K562 (cell line): Measurements from ENCODE around the gene RNF212B. TPM values are rescaled to one million over a fixed set of nuclear protein-coding genes. Genes with fewer than 3 reads are reported as not detected.
A peak's percentile ranks its signal among the peaks of the same experiment; 100 is the strongest.

Experiments
- BHLHE40 ChIP-seq: IDR thresholded peaks from 2 replicates; pipeline ENCODE4 v1.6.1; 2011; ENCODE audit warnings: low read length, improper control_type of control experiment
- CBX3 ChIP-seq, 2 experiments: IDR thresholded peaks; 1 replicate in 1 of 2; 2 replicates in 1 of 2; pipeline ENCODE4 v1.6.1; 2012; ENCODE audit warnings: inconsistent platforms in 2 of 2, low read length in 2 of 2, borderline replicate concordance in 1 of 2, control low read depth in 1 of 2
- DMBX1 ChIP-seq: fragments of 250-450 bp; sonication (Bioruptor Pico); IDR thresholded peaks from 2 replicates; pipeline ENCODE4 v1.8.0; 2022; ENCODE audit warnings: inconsistent platforms, mild to moderate bottlenecking, moderate library complexity, borderline replicate concordance
- EP300 ChIP-seq: IDR thresholded peaks from 2 replicates; pipeline ENCODE4 v1.6.1; 2012; ENCODE audit warnings: low read length, improper control_type of control experiment
- ETV6 ChIP-seq, 3 experiments: fragments of 150-350 bp in 1 of 3; sonication (generic) in 1 of 3; formaldehyde crosslinking in 1 of 3; IDR thresholded peaks; 2 replicates each; pipeline versions ENCODE4 v1.6.1 to v1.8.0; 2014 to 2022; ENCODE audit warnings: borderline replicate concordance in 2 of 3, low read depth in 2 of 3, antibody characterized with exemption in 1 of 3, low read length in 1 of 3, mild to moderate bottlenecking in 1 of 3, missing genetic modification reagents in 1 of 3
- HEY1 ChIP-seq: fragments of 250-450 bp; sonication (Bioruptor Pico); IDR thresholded peaks from 2 replicates; pipeline ENCODE4 v1.5.0; 2020; ENCODE audit warnings: mild to moderate bottlenecking, moderate library complexity, borderline replicate concordance
- LARP7 ChIP-seq: fragments of 450-650 bp; IDR thresholded peaks from 2 replicates; pipeline ENCODE4 v1.6.1; 2016
- NCOA2 ChIP-seq, 2 experiments: fragments of 450-650 bp; IDR thresholded peaks; 2 replicates each; pipeline ENCODE4 v1.6.1; 2018; ENCODE audit warnings: mild to moderate bottlenecking in 2 of 2, moderate library complexity in 1 of 2; ENCODE audit not compliant: partially characterized antibody in 2 of 2
- NFE2L1 ChIP-seq: fragments of 450-650 bp; IDR thresholded peaks from 2 replicates; pipeline ENCODE4 v1.6.1; 2016; ENCODE audit warnings: missing genetic modification characterization, low read depth, mild to moderate bottlenecking, missing compliant biosample characterization, moderate library complexity, borderline replicate concordance
- PCBP1 ChIP-seq: fragments of 200-400 bp; formaldehyde crosslinking; IDR thresholded peaks from 2 replicates; pipeline ENCODE4 v1.6.1; 2018; ENCODE audit warnings: mild to moderate bottlenecking, low read depth, low read length; ENCODE audit not compliant: poor library complexity, severe bottlenecking
- PHB ChIP-seq: fragments of 250-450 bp; sonication (Bioruptor Pico); IDR thresholded peaks from 2 replicates; pipeline ENCODE4 v1.5.0; 2021
- PYGO2 ChIP-seq: fragments of 450-650 bp; IDR thresholded peaks from 2 replicates; pipeline ENCODE4 v1.6.1; 2016; ENCODE audit warnings: mild to moderate bottlenecking, missing genetic modification characterization, moderate library complexity, missing compliant biosample characterization
- ZFP1 ChIP-seq: fragments of 450-650 bp; formaldehyde crosslinking; IDR thresholded peaks from 2 replicates; pipeline ENCODE4 v1.4.0; 2020; ENCODE audit warnings: mild to moderate bottlenecking, mixed read lengths
- ZNF239 ChIP-seq: fragments of 250-450 bp; sonication (Bioruptor Pico); IDR thresholded peaks from 2 replicates; pipeline ENCODE4 v1.4.0; 2020; ENCODE audit warnings: mild to moderate bottlenecking
- ZNF586 ChIP-seq: fragments of 450-650 bp; formaldehyde crosslinking; conservative IDR thresholded peaks from 2 replicates; pipeline ENCODE4 v1.4.0; 2020; ENCODE audit warnings: mild to moderate bottlenecking, moderate library complexity
- ZNF696 ChIP-seq: fragments of 250-450 bp; sonication (Bioruptor Pico); conservative IDR thresholded peaks from 2 replicates; pipeline ENCODE4 v1.4.0; 2020; ENCODE audit warnings: mild to moderate bottlenecking, moderate library complexity
- ZNF77 ChIP-seq: fragments of 250-450 bp; sonication (Bioruptor Pico); IDR thresholded peaks from 2 replicates; pipeline ENCODE4 v1.5.0; 2020
- ZSCAN32 ChIP-seq: fragments of 450-650 bp; formaldehyde crosslinking; IDR thresholded peaks from 2 replicates; pipeline ENCODE4 v1.4.0; 2020; ENCODE audit warnings: mild to moderate bottlenecking, moderate library complexity
- polyA plus RNA-seq, 8 experiments: library from polyadenylated mRNA; depleted of rRNA in 4 of 8; stranded (reverse) in 5 of 8; unstranded in 3 of 8; fragments of >200 nt; fragmentation: Nextera tagmentation in 2 of 8; fragmentation: Illumina TruSeq in 1 of 8; extraction: Ambion mirVana in 2 of 8; extraction: Trizol in 1 of 8; gene quantifications; 2 replicates each; pipeline versions ENCODE4 v1.2.1 to v1.2.3, GENCODE V29; 2011 to 2014; ENCODE audit warnings: inconsistent platforms in 1 of 8, missing spikeins in 1 of 8
- total RNA-seq, 7 experiments: library from RNA; depleted of rRNA in 6 of 7; stranded (reverse); fragments of >200 nt in 6 of 7; fragmentation: Illumina TruSeq in 2 of 7; extraction: Trizol in 2 of 7; gene quantifications; 2 replicates each; pipeline versions ENCODE4 v1.2.1 to v1.2.3, GENCODE V29; 2011 to 2021; ENCODE audit warnings: low replicate concordance in 1 of 7
- TF ChIP-seq, protein P1 (sequence below): IDR thresholded peaks from 2 replicates; pipeline ENCODE4 v1.6.1; 2016; ENCODE audit warnings: missing genetic modification characterization, missing compliant biosample characterization
- TF ChIP-seq, protein P2 (sequence below): fragments of 450-650 bp; formaldehyde crosslinking; IDR thresholded peaks from 2 replicates; pipeline ENCODE4 v1.4.0; 2022; ENCODE audit warnings: missing genetic modification characterization
- TF ChIP-seq, protein P3 (sequence below): sonication (generic); formaldehyde crosslinking; IDR thresholded peaks from 2 replicates; pipeline ENCODE4 v1.8.0; 2022; ENCODE audit warnings: missing genetic modification reagents, mild to moderate bottlenecking, moderate library complexity, borderline replicate concordance
- TF ChIP-seq, protein P4 (sequence below): fragments of 250-450 bp; sonication (Bioruptor Pico); IDR thresholded peaks from 2 replicates; pipeline ENCODE4 v1.9.0; 2021; ENCODE audit warnings: mild to moderate bottlenecking, inconsistent platforms

Gene RNF212B
- total and polyA plus RNA-seq, 9 of the 15 experiments (the other 6 are each of a cell fraction or from before 2014, with no cell fraction given): 0.15 to 0.43 (median 0.27) TPM; not detected in 3

DNA sequence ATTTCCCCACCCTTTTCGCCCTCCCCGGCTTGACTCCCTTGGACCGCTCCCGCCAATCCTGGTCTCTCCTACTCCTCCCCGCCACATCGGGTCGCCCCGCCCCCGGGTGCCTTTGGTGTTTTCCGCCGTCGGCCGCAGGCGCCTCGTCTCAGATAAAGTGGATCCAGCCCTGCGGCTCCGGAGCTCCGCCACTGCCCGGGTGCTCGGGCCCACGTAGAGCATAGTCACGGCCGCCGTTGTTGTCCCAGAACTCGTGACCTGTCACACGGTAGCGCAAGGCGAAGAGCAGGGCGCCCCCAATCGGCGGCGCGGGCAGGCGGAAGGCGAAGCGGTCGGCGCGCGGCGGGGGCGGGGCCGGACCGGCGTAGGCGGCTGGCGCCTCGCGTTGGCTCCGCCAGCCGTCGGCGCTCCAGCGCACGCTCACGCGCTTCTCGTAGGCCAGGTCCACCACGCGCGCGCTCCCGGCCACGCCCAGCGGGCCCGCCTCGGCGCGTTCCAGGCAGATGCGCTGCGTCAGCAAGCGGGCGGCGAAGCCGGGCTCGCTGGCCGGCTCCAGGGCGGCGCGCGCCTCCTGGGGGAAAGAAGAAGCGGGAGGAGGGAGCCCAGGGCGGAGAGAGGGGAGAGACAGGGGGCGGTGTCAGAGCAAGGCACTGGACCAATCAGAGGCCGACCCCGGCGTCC lies 63.7 kb downstream of the RNF212B start (continued):
- TF ChIP-seq, protein P1, sequence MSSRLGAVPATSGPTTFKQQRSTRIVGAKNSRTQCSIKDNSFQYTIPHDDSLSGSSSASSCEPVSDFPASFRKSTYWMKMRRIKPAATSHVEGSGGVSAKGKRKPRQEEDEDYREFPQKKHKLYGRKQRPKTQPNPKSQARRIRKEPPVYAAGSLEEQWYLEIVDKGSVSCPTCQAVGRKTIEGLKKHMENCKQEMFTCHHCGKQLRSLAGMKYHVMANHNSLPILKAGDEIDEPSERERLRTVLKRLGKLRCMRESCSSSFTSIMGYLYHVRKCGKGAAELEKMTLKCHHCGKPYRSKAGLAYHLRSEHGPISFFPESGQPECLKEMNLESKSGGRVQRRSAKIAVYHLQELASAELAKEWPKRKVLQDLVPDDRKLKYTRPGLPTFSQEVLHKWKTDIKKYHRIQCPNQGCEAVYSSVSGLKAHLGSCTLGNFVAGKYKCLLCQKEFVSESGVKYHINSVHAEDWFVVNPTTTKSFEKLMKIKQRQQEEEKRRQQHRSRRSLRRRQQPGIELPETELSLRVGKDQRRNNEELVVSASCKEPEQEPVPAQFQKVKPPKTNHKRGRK (tag): no peak
- TF ChIP-seq NCOA2 (IDR thresholded peaks at IDR 0.05; ENCODE audit: partially characterized antibody in 2 of 2): no peak
- TF ChIP-seq, protein P2, sequence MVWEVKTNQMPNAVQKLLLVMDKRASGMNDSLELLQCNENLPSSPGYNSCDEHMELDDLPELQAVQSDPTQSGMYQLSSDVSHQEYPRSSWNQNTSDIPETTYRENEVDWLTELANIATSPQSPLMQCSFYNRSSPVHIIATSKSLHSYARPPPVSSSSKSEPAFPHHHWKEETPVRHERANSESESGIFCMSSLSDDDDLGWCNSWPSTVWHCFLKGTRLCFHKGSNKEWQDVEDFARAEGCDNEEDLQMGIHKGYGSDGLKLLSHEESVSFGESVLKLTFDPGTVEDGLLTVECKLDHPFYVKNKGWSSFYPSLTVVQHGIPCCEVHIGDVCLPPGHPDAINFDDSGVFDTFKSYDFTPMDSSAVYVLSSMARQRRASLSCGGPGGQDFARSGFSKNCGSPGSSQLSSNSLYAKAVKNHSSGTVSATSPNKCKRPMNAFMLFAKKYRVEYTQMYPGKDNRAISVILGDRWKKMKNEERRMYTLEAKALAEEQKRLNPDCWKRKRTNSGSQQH (CRISPR knock-in tag): no peak
- TF ChIP-seq, protein P3, sequence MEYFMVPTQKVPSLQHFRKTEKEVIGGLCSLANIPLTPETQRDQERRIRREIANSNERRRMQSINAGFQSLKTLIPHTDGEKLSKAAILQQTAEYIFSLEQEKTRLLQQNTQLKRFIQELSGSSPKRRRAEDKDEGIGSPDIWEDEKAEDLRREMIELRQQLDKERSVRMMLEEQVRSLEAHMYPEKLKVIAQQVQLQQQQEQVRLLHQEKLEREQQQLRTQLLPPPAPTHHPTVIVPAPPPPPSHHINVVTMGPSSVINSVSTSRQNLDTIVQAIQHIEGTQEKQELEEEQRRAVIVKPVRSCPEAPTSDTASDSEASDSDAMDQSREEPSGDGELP: peak; percentile 76
- TF ChIP-seq, protein P4, sequence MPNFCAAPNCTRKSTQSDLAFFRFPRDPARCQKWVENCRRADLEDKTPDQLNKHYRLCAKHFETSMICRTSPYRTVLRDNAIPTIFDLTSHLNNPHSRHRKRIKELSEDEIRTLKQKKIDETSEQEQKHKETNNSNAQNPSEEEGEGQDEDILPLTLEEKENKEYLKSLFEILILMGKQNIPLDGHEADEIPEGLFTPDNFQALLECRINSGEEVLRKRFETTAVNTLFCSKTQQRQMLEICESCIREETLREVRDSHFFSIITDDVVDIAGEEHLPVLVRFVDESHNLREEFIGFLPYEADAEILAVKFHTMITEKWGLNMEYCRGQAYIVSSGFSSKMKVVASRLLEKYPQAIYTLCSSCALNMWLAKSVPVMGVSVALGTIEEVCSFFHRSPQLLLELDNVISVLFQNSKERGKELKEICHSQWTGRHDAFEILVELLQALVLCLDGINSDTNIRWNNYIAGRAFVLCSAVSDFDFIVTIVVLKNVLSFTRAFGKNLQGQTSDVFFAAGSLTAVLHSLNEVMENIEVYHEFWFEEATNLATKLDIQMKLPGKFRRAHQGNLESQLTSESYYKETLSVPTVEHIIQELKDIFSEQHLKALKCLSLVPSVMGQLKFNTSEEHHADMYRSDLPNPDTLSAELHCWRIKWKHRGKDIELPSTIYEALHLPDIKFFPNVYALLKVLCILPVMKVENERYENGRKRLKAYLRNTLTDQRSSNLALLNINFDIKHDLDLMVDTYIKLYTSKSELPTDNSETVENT (CRISPR knock-in tag): peak; percentile 38; the same call in 1 of the 2 replicates
- no peak for TF ChIP-seq ZNF696 (CRISPR knock-in tag)
- peak; percentile 59; the same call in 1 of the 2 replicates for TF ChIP-seq DMBX1 (CRISPR knock-in tag)
- no peak for TF ChIP-seq LARP7
- TF ChIP-seq PCBP1: peak; percentile 38
- TF ChIP-seq CBX3 (IDR thresholded peaks at IDR 0.05; ENCODE audit: borderline replicate concordance in 1 of 2, low read length in 2 of 2): peak in 1 of 2 experiments; percentile 58; a peak in 1 of 3 replicates
- TF ChIP-seq NFE2L1: no peak
- peak; percentile 93 for TF ChIP-seq BHLHE40
- TF ChIP-seq ZNF586: no peak
- TF ChIP-seq ZFP1 (CRISPR knock-in tag): no peak
- no peak for TF ChIP-seq HEY1 (CRISPR knock-in tag)
- TF ChIP-seq ZSCAN32 (CRISPR knock-in tag): no peak
- peak; percentile 34; the same call in 1 of the 2 replicates for TF ChIP-seq ZNF239 (CRISPR knock-in tag)
- TF ChIP-seq PYGO2 (tag): no peak
- TF ChIP-seq EP300: peak; percentile 81
- no peak for TF ChIP-seq PHB (CRISPR knock-in tag)
- TF ChIP-seq ZNF77 (CRISPR knock-in tag): no peak
- TF ChIP-seq ETV6 (IDR thresholded peaks at IDR 0.05; ENCODE audit: borderline replicate concordance in 1 of 2, low read depth in 2 of 2, low read length in 1 of 2): no peak
- TF ChIP-seq ETV6 (CRISPR knock-in tag; IDR thresholded peaks at IDR 0.05; ENCODE audit: borderline replicate concordance): peak; percentile 54; the same call in 1 of the 2 replicates
